GM18526 (cell line): ENCODE measurements around the gene BORCS5.

Source experiments
- POLR2A ChIP-seq: IDR thresholded peaks from 3 replicates; pipeline ENCODE4 v1.6.1; 2011; ENCODE audit not compliant: insufficient read length; ENCODE audit errors: extremely low read depth

Gene BORCS5

GRCh38 chr12:12480074-12480473, 123.2 kb downstream of the BORCS5 start:
- no peak for TF ChIP-seq POLR2A

DNA sequence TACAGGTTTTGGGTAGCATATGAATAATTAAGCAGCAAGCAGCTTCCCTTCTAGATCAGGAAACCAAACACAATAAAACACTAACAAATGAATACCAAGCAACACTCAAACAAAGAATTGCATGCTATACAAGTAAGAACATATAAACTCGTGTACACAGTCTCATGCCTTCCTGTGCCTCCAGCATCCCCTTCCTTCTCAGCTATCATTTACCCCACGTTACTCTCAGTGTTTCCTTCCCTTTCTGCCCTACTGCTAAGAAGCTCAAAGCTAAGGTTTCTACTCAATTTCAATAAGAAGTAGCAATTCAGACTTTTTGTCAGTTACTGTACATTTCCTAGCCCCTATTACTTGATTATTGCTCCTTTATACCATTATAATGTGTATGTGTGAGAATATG, 124.8 kb downstream of the BORCS5 start:
- TF ChIP-seq POLR2A, result no peak

- no peak for TF ChIP-seq POLR2A
These were observed 125.4 kb downstream of the BORCS5 start for GRCh38 chr12:12482150-12482761.

GRCh38 chr12:12482959-12483358, 126.1 kb downstream of the BORCS5 start:
- TF ChIP-seq POLR2A, result no peak

GRCh38 chr12:12483438-12483837, 126.6 kb downstream of the BORCS5 start:
- TF ChIP-seq POLR2A, result no peak

DNA sequence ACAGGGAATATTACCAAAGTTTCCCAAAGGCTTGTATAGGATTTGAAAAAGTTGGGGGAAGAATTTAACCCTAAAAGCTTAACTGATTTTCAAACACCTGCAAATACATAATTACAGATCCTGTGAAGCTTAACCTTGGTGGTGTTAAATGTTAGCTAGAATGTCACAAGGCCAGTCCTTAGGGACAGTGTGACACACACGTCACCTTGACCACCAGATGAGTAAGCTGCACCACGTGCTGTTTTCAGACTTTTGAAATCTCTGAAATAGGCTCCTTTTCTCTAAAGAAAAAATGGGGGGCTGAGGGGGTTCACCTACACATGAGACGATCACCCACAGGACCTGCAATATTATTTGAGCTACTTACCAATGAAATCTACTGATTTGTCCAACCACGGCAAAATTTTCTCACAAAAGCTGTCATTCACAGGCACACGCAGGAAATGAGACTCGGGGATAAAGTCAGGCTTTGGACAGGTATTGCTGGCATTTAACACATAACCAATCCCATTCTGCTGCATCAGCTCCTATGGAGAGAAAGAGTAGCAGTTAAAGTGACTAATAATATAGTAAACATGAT, 129.9 kb downstream of the BORCS5 start:
- no peak for TF ChIP-seq POLR2A

DNA sequence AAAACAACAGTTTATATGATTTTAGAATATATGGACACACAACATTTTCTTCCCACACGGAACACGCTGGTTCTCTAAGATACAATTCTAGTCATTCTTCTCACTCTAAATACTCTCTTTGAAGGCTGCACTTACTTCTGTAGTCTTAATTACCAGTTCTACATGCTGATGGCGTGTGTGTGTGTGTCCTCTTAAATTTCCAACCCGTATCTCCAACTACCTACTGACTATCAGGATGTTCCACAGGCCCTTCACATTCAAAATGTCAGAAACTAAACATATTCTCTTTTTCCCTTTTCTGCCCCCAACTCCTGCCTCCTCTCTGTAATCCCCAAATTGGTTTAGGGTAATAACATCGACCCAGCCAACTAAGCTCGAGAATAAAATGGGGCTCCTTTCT, 130.6 kb downstream of the BORCS5 start:
- no peak for TF ChIP-seq POLR2A

DNA sequence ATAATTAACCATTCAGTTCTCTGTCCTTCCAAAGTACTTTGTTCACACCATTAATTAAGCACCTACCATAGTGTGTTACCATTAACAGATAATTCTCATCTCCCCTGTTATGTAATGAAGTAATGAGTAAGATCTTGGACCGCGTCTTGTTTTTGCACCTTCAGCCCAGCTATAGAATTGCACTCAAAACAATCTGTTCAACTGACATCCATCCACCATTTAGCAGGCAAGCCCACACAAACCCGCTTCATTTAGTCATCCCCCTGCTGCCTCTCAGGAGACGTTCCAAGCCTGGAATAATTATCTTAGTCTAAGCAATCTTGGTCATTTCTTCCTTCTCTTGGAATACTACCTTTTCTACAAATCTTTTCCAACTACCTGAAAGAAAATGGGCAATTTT, 131.4 kb downstream of the BORCS5 start:
- TF ChIP-seq POLR2A, result no peak

DNA sequence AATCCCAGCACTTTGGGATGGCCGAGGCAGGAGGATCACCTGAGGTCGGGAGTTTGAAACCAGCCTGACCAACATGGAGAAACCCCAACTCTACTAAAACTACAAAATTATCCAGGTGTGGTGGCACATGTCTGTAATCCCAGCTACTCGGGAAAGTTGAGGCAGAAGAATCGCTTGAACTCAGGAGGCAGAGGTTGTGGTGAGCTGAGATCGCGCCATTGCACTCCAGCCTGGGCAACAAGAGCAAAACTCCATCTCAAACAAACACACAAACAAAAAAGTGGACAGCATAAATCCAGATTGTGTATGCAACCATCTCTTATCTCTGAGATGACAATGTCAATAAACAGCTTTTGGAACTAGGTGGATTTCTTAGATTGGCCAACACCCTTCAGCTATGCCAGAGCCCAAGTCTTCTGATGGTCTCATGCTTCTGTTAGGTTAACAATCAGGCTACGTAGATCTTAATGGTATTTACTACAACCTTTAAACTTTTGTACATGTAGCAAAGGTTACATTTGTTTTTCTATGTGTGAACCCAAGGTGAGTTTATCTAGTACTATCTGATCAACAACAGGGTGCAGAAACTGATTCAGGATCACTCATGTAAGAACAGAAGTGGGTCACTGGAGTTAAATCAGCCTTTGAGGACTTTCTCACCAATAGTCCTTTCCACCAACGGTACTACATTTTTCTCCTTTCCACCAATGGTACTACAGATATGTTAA, 132.1 kb downstream of the BORCS5 start:
- TF ChIP-seq POLR2A, result no peak

GRCh38 chr12:12491606-12492005, 134.7 kb downstream of the BORCS5 start:
- no peak for TF ChIP-seq POLR2A

DNA sequence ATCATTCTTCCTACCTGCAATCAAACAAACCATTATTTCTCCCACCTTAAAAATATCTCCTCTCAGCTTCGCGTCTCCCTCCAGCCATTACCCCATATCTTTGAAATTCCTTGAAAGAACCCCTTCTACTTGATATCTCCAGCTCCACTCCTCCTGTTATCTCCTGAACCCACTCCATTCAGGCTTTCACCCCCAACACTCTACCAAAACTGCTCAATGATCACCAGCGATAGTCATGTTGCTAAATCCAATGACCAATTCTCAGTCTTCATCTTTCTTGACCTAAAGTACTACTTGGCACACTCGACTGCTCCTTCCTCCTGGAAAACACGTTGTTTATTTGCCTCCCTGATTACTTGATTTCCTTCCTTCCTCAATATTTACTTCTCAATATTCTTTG, 135.7 kb downstream of the BORCS5 start:
- no peak for TF ChIP-seq POLR2A

GRCh38 chr12:12495536-12495935, 138.7 kb downstream of the BORCS5 start:
- no peak for TF ChIP-seq POLR2A

GRCh38 chr12:12498210-12498609, 141.3 kb downstream of the BORCS5 start:
- TF ChIP-seq POLR2A, result no peak

DNA sequence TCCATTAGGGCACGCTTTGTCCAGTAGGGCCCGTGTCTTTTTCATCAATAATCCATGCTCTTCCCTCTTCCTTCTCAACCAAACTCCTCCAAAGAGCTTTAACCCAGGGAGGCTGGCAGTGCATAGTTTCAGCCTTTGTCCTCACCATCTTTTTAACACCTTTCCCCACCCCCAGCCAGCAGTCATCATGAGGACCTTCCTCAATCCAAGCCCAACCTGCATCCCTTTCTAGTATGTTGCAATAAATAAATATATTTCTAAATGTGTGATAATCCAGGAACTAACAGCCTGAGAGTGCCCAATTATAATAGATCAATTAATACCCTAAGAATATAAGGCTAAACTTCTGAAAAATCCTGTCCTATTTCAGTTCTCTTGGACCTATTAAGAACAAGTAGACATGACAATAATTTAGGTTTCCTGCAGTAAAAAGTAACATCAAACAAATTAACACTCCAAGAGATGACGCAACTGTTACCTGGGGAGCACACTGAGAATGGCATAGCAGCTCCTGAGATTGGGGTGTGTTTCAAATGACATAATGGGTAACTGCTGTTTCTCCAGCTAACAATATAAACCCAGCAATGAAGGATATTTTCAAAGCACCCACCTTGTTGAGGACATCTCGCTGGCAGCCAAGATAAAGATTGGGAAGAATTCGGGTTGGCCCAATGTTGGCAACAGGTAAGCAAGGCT, 143.2 kb downstream of the BORCS5 start:
- TF ChIP-seq POLR2A, result no peak

DNA sequence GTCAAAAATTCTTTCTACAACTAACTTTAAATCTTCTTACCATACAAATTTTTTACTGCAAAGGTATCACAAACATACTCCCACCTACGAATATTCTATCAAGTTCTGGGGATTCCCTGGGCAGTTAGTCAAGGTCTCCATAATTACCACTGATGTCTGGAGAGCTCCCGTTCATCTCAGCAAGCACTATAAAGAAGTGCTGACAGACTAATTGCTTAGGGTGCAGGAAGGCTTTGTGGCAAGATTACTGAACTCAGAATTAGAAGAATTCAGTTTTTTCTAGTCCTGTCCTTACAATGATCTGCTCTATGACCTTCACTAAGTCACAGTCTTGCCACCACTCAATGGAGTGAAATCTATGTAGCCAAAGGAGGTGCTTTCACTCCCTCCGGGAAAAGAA, 144.2 kb downstream of the BORCS5 start:
- no peak for TF ChIP-seq POLR2A

- no peak for TF ChIP-seq POLR2A
These were observed 145.9 kb downstream of the BORCS5 start for GRCh38 chr12:12502815-12503151.
